WI38 (cell line): ENCODE results near the gene BEND3.

Experiments
- H3K4me3 ChIP-seq: 2 replicates; pipeline ENCODE4 v1.5.1; 2011; ENCODE audit warnings: low read depth, mild to moderate bottlenecking, control low read depth, low read length
- TF ChIP-seq, protein P1 (sequence below): IDR thresholded peaks from 2 replicates; pipeline ENCODE4 v1.5.1; 2012; ENCODE audit warnings: low read depth, mild to moderate bottlenecking, control low read depth, low read length

The BEND3 gene

DNA sequence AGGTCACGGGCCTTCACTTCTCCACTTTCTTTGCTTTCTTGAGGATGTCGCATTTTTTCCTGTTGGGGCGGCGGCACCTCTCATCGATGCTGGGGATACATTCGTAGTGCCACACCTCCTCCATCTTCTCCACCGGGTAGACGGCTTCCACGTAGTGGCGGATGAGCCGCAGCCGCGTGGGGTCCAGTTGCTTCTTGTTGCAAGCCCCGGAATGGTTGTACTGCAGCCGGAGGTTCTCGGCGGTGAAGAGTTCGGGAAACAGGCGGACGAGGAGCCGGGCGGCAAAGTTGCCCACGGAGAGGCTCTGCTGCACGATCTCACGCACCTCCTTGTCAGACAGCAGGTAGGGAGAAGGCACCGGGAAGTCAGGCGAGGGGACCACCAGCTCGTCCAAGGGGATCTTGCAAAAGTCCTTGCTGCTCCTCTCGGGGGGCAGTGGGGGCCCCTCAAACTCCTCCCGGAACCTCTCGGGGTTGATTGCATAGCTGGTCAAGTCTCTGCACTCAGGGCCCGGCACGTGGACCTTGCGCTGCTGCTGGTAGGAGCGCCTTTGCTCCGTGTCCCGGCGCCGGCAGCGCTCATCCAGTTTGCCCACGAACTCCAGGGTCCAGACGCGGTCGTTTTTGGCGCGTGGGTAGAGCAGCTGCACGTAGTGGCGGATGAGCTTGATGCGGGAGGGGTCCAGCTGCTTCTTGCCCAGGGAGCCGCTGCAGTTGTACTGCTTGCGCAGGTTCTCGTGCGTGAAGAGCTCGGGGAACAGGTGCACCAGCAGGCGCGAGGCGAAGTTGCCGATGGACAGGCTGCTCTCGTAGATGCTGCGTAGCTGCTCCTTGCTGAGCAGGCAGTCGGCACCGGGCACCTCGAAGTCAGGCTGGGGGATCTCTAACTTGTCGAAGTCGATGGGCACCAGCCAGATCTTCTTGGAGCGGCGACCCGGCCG lies 46.4 kb downstream of the BEND3 start:
- H3K4me3 ChIP-seq = no peak overlapping the region

DNA sequence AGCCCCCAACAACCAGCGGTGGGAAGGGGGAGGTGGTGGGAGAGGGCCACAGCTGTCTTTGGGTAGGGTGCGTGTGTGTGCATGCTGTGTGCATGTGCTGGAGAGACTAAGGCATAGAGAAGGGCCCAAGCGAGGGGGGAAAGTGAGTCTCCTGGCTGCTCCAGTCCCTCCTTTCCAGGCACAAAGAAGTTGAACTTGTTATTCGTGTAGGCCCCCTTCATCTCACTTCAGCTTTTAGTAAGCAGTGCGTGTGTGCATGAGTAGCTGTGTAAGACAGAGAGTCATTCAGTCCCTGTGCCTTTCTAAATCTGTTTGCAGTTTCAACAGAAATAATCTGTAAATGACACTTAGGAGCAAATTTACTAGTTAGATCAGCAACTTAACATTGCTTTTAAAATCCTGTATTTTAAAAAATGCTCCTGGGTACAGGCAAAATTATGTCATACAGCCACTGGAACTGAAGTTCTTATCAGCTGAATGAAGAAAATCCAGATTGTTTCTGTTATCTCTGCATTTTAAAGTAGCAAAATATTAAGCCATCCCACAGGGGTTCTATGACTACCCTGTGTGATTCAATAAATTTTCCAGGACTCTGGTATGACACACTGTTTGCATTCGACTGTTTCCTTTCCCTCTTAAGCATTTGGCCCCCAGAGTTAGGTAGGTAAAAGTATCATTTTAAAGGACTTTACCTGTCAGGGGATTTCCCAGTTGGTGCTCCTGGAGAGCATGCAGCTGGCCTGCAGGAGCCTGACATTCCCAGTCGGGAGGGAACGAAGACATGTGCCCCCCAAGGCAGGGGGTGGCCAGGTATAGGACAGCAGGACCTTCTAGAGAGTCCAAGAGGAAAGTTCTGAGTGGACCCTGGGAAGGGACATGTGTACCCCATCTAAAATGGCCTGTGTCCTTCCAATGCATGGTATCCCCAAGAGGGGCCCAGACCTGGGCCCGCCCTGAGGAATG lies 48.3 kb downstream of the BEND3 start:
- H3K4me3 ChIP-seq = no peak overlapping the region
- TF ChIP-seq, protein P1, sequence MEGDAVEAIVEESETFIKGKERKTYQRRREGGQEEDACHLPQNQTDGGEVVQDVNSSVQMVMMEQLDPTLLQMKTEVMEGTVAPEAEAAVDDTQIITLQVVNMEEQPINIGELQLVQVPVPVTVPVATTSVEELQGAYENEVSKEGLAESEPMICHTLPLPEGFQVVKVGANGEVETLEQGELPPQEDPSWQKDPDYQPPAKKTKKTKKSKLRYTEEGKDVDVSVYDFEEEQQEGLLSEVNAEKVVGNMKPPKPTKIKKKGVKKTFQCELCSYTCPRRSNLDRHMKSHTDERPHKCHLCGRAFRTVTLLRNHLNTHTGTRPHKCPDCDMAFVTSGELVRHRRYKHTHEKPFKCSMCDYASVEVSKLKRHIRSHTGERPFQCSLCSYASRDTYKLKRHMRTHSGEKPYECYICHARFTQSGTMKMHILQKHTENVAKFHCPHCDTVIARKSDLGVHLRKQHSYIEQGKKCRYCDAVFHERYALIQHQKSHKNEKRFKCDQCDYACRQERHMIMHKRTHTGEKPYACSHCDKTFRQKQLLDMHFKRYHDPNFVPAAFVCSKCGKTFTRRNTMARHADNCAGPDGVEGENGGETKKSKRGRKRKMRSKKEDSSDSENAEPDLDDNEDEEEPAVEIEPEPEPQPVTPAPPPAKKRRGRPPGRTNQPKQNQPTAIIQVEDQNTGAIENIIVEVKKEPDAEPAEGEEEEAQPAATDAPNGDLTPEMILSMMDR = no peak

More for the DNA sequence above, 46.4 kb downstream of the BEND3 start:
- TF ChIP-seq, protein P1 = no peak

DNA sequence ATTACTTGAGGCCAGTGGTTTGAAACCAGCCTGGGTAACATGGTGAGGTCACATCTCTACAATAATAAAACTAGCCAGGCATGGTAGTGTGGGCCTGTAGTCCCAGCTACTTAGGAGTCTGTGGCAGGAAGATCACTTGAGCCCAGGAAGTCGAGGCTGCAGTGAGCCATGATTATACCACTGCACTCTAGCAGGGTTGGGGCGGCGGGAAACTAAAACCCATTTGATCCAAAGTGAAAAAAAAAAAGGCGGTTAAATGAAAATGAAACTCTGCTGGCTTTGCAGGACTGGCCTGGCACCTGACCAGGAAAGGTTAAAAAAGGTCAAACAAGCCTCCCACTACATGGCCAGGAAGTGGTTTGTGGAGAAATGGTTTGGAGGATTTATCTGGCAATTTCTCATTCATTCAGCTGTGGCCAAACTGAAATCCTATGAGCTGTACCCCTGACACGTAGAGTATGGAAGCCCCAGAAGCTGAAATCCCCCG lies 50.7 kb downstream of the BEND3 start:
- TF ChIP-seq, protein P1 = no peak

DNA sequence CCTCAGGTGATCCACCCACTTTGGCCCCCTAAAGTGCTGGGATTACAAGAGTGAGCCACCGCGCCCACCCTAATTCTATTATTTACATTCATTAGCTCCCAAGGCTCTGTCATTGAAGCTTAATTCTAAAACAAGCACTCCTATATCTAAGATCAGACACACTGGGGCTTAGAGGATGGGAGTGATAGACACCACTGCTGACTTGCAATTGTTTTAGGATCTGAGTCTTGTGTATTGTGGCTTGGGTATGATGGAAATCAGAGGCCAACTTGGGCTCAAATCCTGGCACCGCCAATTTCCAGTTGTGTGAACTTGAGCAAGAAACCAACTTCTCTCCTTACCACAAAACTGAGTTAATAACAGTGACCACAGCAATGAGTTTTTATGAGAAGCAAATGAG lies 52.6 kb downstream of the BEND3 start:
- TF ChIP-seq, protein P1 = no peak
- no peak overlapping the region for H3K4me3 ChIP-seq

More for the DNA sequence above, 50.7 kb downstream of the BEND3 start:
- H3K4me3 ChIP-seq = no peak overlapping the region

DNA sequence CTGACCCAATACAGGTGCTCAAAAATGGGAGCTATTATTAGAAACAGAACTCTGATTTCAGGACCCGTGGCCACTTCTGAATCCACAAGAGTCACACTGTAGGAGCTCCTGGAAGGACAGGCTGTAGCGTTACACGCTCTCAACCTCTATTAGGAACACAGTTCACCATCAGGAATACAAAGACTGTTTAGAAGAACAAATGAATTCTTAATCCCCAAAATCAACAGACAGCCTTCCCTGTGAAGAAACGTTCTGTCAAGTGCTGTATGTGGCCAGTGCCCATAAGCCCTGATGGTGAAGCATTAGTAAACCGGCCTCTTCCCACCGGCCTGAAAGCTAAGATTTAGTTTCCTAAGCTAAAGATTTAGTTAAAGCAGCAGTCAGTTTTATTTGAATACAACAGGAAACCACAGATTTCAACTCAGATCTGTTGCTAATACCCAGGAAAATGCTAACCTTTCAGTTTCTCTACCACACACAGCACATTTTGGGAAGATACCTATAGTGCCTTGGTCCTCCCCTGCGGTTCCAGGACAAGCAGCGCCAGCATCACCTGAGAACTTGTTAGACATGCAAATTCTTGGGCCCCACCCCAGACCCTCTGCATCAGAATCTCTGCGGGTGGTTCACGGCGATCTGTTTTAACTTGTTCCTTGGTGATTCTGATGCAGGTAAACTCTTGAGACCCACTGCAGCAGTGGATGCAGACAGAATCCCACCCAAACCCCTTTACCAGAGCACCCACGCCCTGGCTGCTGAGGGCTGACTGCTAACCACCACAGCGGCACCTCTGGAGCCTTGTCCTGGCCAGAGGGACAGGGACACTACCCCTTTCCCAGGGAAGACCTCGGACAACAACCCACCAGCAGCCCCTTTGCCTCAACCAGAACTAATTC lies 53.9 kb downstream of the BEND3 start:
- no peak overlapping the region for H3K4me3 ChIP-seq
- TF ChIP-seq, protein P1 = no peak

DNA sequence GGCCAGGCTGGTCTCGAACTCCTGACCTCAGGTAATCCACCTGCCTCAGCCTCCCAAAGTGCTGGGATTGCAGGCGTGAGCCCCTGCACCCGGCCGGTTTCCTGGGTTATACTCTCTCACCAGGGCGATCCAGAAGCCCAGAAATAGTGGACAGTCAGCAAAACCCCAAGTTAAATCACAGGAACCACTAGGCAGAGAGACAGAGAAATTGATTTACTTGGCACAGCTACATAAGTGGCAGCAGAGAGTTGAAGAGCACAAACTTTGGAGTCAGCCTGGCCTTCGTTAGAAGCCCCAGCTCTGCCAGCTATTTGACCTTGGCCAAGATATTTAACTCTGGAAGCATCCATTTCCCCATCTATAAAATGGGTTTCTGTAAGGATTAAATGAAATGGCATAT lies 54.6 kb downstream of the BEND3 start:
- TF ChIP-seq, protein P1 = no peak

More for the DNA sequence above, 54.6 kb downstream of the BEND3 start:
- H3K4me3 ChIP-seq = no peak overlapping the region
